K562 (cell line): ENCODE data around the gene CDC42EP3. TPM values are rescaled to one million over a fixed set of nuclear protein-coding genes. Genes with fewer than 3 reads are reported as not detected.

Experiments
- ATAC-seq: fragments of 200-7000 bp; cut with Tn5 transposase; 3 replicates; pipeline ENCODE4 v1.9.1; 2020; ENCODE audit warnings: moderate library complexity
- BruUV-seq: library from RNA; stranded (reverse); fragments of 400-500 nt; replicated peaks from 2 replicates; lab custom pipeline; 2021; lab: Mats Ljungman, UMichigan
- CTCF ChIA-PET: fragments of 300-600 bp; formaldehyde crosslinking; extraction: SDS; loops from one replicate; lab custom pipeline; 2021; ENCODE audit warnings: low intra/inter-chr PET ratio; lab: Yijun Ruan, JAX
- POLR2A ChIA-PET: fragments of 300-600, 350-650 bp; sonication (Branson Sonifier 250); formaldehyde crosslinking; extraction: SDS; loops from one replicate; lab custom pipeline; 2021; ENCODE audit warnings: antibody characterized with exemption, inconsistent platforms; lab: Yijun Ruan, JAX
- DNase-seq, 4 experiments: peaks; one replicate each; pipeline versions ENCODE4 v3.0.0 to v3.0.0-alpha.2; 2011 to 2018; ENCODE audit warnings: low spot score in 3 of 4, mixed read lengths in 3 of 4; ENCODE audit errors: extremely low read depth in 1 of 4
- FAIRE-seq: peaks from 2 replicates; lab custom pipeline; 2011; peaks lifted over from hg19 to GRCh38; lab: Jason Lieb, UNC
- H2AFZ ChIP-seq: 2 replicates; pipeline ENCODE4 v1.6.0; 2011; ENCODE audit warnings: low read depth, low read length, control low read depth, inconsistent platforms
- H3K27ac ChIP-seq: fragments of 200-600 bp; 3 replicates; pipeline ENCODE4 v1.8.0; 2011; ENCODE audit warnings: low read depth, mild to moderate bottlenecking, control low read depth, inconsistent platforms, low read length, moderate library complexity, mixed read lengths; ENCODE audit errors: extremely low read depth
- H3K27me3 ChIP-seq, 2 experiments: fragments of 300-600 bp in 1 of 2; 2 replicates in 1 of 2; 3 replicates in 1 of 2; pipeline versions ENCODE4 v1.6.0 to v1.8.0; 2011; ENCODE audit warnings: inconsistent platforms in 2 of 2, low read length in 2 of 2, mild to moderate bottlenecking in 1 of 2, mixed read lengths in 1 of 2, moderate library complexity in 1 of 2; ENCODE audit not compliant: control insufficient read depth in 2 of 2, insufficient read depth in 2 of 2
- H3K36me3 ChIP-seq: fragments of 300-600 bp; 3 replicates; pipeline ENCODE4 v1.8.0; 2011; ENCODE audit warnings: mild to moderate bottlenecking, low read length, inconsistent platforms; ENCODE audit not compliant: control insufficient read depth, insufficient read depth
- H3K4me1 ChIP-seq, 2 experiments: fragments of 200-600 bp in 1 of 2; replicated peaks in 1 of 2; 2 replicates in 1 of 2; 3 replicates in 1 of 2; pipeline versions ENCODE4 v1.5.1 to v1.8.0; 2011; ENCODE audit warnings: inconsistent platforms in 2 of 2, low read length in 2 of 2, mild to moderate bottlenecking in 1 of 2, mixed read lengths in 1 of 2, moderate library complexity in 1 of 2; ENCODE audit not compliant: control insufficient read depth in 2 of 2, insufficient read depth in 2 of 2
- H3K4me2 ChIP-seq: 2 replicates; pipeline ENCODE4 v1.6.1; 2011; ENCODE audit warnings: low read length, control low read depth, inconsistent platforms, mixed read lengths; ENCODE audit not compliant: insufficient read depth
- H3K4me3 ChIP-seq: fragments of 200-600 bp; sonication (generic), shearing (Covaris generic); 2 replicates; pipeline ENCODE4 v1.5.1; 2016; ENCODE audit warnings: control low read depth, inconsistent platforms
- H3K79me2 ChIP-seq: fragments of 200-600 bp; 3 replicates; pipeline ENCODE4 v1.8.0; 2011; ENCODE audit warnings: low read length, inconsistent platforms; ENCODE audit not compliant: control insufficient read depth, insufficient read depth
- H3K9ac ChIP-seq, 2 experiments: 2 replicates each; pipeline versions ENCODE4 v1.6.0 to v1.6.1; 2011; ENCODE audit warnings: low read depth in 2 of 2, low read length in 2 of 2, control low read depth in 1 of 2, inconsistent platforms in 1 of 2, mild to moderate bottlenecking in 1 of 2, mixed read lengths in 1 of 2; ENCODE audit not compliant: insufficient read depth in 1 of 2
- H3K9me1 ChIP-seq: one replicate; pipeline ENCODE4 v1.6.0; 2011; ENCODE audit warnings: inconsistent platforms, mild to moderate bottlenecking, low read length, moderate library complexity; ENCODE audit not compliant: control insufficient read depth, insufficient read depth
- H3K9me3 ChIP-seq: replicated peaks from 2 replicates; pipeline ENCODE4 v1.5.1; 2011; ENCODE audit warnings: low read depth, low read length, inconsistent platforms; ENCODE audit not compliant: control insufficient read depth, insufficient read depth
- H4K20me1 ChIP-seq: replicated peaks from 2 replicates; pipeline ENCODE4 v1.6.1; 2011; ENCODE audit warnings: low read length, inconsistent platforms, mixed read lengths; ENCODE audit not compliant: control insufficient read depth, insufficient read depth
- CAMTA2 ChIP-seq: fragments of 250-450 bp; sonication (Bioruptor Pico); conservative IDR thresholded peaks from 2 replicates; pipeline ENCODE4 v1.5.1; 2022
- DDX20 ChIP-seq: fragments of 450-650 bp; IDR thresholded peaks from 2 replicates; pipeline ENCODE4 v1.6.1; 2016; ENCODE audit warnings: missing genetic modification characterization, low read depth, mild to moderate bottlenecking, missing compliant biosample characterization, moderate library complexity
- GABPA ChIP-seq: fragments of 200-800 bp; sonication (Bioruptor generic); conservative IDR thresholded peaks from 2 replicates; pipeline ENCODE4 v1.6.1; 2016; ENCODE audit warnings: low read depth, missing genetic modification characterization, missing compliant biosample characterization
- PHF20 ChIP-seq: fragments of 450-650 bp; IDR thresholded peaks from 2 replicates; pipeline ENCODE4 v1.6.1; 2018; ENCODE audit not compliant: partially characterized antibody
- POLR2AphosphoS5 ChIP-seq: IDR thresholded peaks from 2 replicates; pipeline ENCODE4 v1.6.1; 2011; ENCODE audit warnings: mild to moderate bottlenecking, low read depth, low read length, moderate library complexity; ENCODE audit not compliant: control insufficient read depth, insufficient read depth
- SPI1 ChIP-seq: IDR thresholded peaks from 2 replicates; pipeline ENCODE4 v1.6.1; 2011; ENCODE audit warnings: low read depth, low read length, control low read depth, borderline replicate concordance
- TBL1XR1 ChIP-seq, 2 experiments: IDR thresholded peaks; 2 replicates each; pipeline ENCODE4 v1.6.1; 2012; ENCODE audit warnings: improper control_type of control experiment in 2 of 2, low read length in 2 of 2, mild to moderate bottlenecking in 1 of 2
- TRIM24 ChIP-seq, 2 experiments: fragments of 450-650 bp; IDR thresholded peaks; 2 replicates each; pipeline ENCODE4 v1.6.1; 2016
- XRCC5 ChIP-seq: fragments of 200-400 bp; formaldehyde crosslinking; IDR thresholded peaks from 2 replicates; pipeline ENCODE4 v1.6.1; 2017; ENCODE audit warnings: low read depth, mild to moderate bottlenecking, low read length
- ZNF274 ChIP-seq: IDR thresholded peaks from 2 replicates; pipeline ENCODE4 v1.6.1; 2011; ENCODE audit warnings: low read depth, mild to moderate bottlenecking, low read length, moderate library complexity, borderline replicate concordance
- ZNF75A ChIP-seq: fragments of 450-650 bp; formaldehyde crosslinking; IDR thresholded peaks from 2 replicates; pipeline ENCODE4 v1.4.0; 2020; ENCODE audit warnings: mild to moderate bottlenecking
- WGBS: fragments of 100-300 bp; shearing (Covaris generic); methylation state at CpG from one replicate; pipeline ENCODE4 v1.1.6; 2016; ENCODE audit warnings: low coverage, mixed read lengths; ENCODE audit not compliant: insufficient coverage; ENCODE audit errors: missing lambda C conversion rate; 5-methylcytosine and 5-hydroxymethylcytosine counted together
- in situ Hi-C: fragments of 300-500 bp; cut with MboI; formaldehyde crosslinking; loops from 4 replicates; pipeline ENCODE4 v1.15.0; 2018; ENCODE audit warnings: inconsistent platforms, mixed read lengths
- intact Hi-C: fragments of 100-400 bp; cut with micrococcal nuclease; formaldehyde crosslinking; loops from 2 replicates; pipeline ENCODE4 v1.14.2; 2022
- polyA plus RNA-seq, 8 experiments: library from polyadenylated mRNA; depleted of rRNA in 4 of 8; stranded (reverse) in 5 of 8; unstranded in 3 of 8; fragments of >200 nt; fragmentation: Nextera tagmentation in 2 of 8; fragmentation: Illumina TruSeq in 1 of 8; extraction: Ambion mirVana in 2 of 8; extraction: Trizol in 1 of 8; gene quantifications; 2 replicates each; pipeline versions ENCODE4 v1.2.1 to v1.2.3, GENCODE V29; 2011 to 2014; ENCODE audit warnings: inconsistent platforms in 1 of 8, missing spikeins in 1 of 8
- total RNA-seq, 7 experiments: library from RNA; depleted of rRNA in 6 of 7; stranded (reverse); fragments of >200 nt in 6 of 7; fragmentation: Illumina TruSeq in 2 of 7; extraction: Trizol in 2 of 7; gene quantifications; 2 replicates each; pipeline versions ENCODE4 v1.2.1 to v1.2.3, GENCODE V29; 2011 to 2021; ENCODE audit warnings: low replicate concordance in 1 of 7
- TF ChIP-seq, protein P1 (sequence below): fragments of 450-650 bp; conservative IDR thresholded peaks from 2 replicates; pipeline ENCODE4 v1.6.1; 2016; ENCODE audit warnings: missing genetic modification characterization, low read depth, mild to moderate bottlenecking, missing compliant biosample characterization, moderate library complexity
- TF ChIP-seq, protein P2 (sequence below): sonication (generic); formaldehyde crosslinking; IDR thresholded peaks from 2 replicates; pipeline ENCODE4 v1.8.1; 2023; ENCODE audit warnings: missing genetic modification reagents, mild to moderate bottlenecking, borderline replicate concordance
- TF ChIP-seq, protein P3 (sequence below): fragments of 450-650 bp; IDR thresholded peaks from 2 replicates; pipeline ENCODE4 v1.6.1; 2014; ENCODE audit warnings: low read depth, mild to moderate bottlenecking, moderate library complexity, borderline replicate concordance

CDC42EP3 gene
- total and polyA plus RNA-seq, 9 of the 15 experiments (the other 6 are each of a cell fraction or from before 2014, with no cell fraction given) = 0.72 to 6.4 (median 2.0) TPM

DNA sequence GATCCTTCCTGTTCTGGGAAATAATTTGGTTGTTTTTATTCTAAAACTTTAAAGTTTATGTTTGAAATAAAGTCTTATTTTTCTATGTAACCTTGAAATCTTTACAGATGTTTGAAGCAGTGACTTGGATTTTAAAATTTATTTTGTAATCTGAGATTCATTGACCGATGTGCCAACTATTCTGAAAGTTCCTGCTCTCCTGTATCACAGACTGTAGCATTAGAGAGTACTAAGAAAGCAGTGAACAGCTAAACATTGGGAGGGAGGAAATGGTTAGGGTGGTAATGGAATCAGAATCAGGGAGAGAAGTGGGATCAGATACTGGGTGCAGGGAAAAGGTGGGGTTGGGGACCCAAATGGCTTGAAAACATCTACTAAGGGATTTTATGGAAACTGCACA lies 69.9 kb downstream of the CDC42EP3 start (continued):
- TF ChIP-seq CAMTA2 (CRISPR knock-in tag) = no peak

DNA sequence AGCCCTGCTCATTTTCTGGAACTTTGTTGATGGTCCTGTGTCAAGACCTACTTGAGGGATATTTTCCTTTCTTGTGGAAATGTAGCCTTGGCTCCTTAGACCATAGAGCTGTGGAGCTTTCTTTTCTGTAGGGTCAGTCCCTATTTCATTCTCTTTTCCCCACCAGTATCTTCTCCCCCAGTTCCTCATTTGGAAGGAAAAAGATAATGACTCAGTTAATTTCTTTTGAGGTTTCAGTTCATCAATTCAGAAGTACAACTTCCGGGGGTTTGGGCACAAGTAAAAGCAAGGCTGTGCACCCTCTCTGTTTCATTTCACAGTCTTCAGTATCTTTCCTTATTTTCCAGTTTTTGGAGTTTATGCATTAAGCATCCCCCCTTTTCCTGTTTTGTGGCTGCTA lies 70.7 kb downstream of the CDC42EP3 start:
- intact Hi-C loops (no loop called here), in situ Hi-C loops (no loop called here)
- Histone ChIP-seq H3K4me3 (no peak overlapping the region), H3K27me3 (no peaks in the 10 kb centered on the region), H4K20me1 (no peaks in the 10 kb centered on the region), H2AFZ (no peak overlapping the region; the same call in 1 of the 2 replicates), H3K9ac (no peak overlapping the region), H3K4me2 (no peak overlapping the region), H3K9me3 (no peaks in the 10 kb centered on the region), H3K27ac (no peak overlapping the region), H3K4me1 (no peaks in the 10 kb centered on the region; a peak in 2 of 5 replicates), H3K79me2 (no peaks in the 10 kb centered on the region), H3K36me3 (no peaks in the 10 kb centered on the region), H3K9me1 (no peaks in the 10 kb centered on the region)
- WGBS = 13% methylated on average over 1 of the region's 1 CpG
- no peak for ATAC-seq
- BruUV-seq = no TSS peak
- POLR2A ChIA-PET = interaction anchor here (0.8 kb wide), 1 partner anchor 9 kb away, joined by 3 read pairs; no protein-coding TSS in a partner anchor
- FAIRE-seq = no peak
- DNase-seq = no peak
- CTCF ChIA-PET = no interaction called here
- TF ChIP-seq TBL1XR1 (IDR thresholded peaks at IDR 0.05; ENCODE audit: low read length in 2 of 2) = no peak
- TF ChIP-seq XRCC5 = no peak
- TF ChIP-seq ZNF274 = no peak
- TF ChIP-seq PHF20 = no peak
- TF ChIP-seq, protein P1, sequence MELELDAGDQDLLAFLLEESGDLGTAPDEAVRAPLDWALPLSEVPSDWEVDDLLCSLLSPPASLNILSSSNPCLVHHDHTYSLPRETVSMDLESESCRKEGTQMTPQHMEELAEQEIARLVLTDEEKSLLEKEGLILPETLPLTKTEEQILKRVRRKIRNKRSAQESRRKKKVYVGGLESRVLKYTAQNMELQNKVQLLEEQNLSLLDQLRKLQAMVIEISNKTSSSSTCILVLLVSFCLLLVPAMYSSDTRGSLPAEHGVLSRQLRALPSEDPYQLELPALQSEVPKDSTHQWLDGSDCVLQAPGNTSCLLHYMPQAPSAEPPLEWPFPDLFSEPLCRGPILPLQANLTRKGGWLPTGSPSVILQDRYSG = no peak
- no peak for TF ChIP-seq POLR2AphosphoS5
- TF ChIP-seq SPI1 = peak; percentile 72; the same call in 1 of the 2 replicates
- TF ChIP-seq TRIM24 (IDR thresholded peaks at IDR 0.05) = no peak
- TF ChIP-seq ZNF75A = no peak
- no peak for TF ChIP-seq DDX20 (tag)
- TF ChIP-seq, protein P2, sequence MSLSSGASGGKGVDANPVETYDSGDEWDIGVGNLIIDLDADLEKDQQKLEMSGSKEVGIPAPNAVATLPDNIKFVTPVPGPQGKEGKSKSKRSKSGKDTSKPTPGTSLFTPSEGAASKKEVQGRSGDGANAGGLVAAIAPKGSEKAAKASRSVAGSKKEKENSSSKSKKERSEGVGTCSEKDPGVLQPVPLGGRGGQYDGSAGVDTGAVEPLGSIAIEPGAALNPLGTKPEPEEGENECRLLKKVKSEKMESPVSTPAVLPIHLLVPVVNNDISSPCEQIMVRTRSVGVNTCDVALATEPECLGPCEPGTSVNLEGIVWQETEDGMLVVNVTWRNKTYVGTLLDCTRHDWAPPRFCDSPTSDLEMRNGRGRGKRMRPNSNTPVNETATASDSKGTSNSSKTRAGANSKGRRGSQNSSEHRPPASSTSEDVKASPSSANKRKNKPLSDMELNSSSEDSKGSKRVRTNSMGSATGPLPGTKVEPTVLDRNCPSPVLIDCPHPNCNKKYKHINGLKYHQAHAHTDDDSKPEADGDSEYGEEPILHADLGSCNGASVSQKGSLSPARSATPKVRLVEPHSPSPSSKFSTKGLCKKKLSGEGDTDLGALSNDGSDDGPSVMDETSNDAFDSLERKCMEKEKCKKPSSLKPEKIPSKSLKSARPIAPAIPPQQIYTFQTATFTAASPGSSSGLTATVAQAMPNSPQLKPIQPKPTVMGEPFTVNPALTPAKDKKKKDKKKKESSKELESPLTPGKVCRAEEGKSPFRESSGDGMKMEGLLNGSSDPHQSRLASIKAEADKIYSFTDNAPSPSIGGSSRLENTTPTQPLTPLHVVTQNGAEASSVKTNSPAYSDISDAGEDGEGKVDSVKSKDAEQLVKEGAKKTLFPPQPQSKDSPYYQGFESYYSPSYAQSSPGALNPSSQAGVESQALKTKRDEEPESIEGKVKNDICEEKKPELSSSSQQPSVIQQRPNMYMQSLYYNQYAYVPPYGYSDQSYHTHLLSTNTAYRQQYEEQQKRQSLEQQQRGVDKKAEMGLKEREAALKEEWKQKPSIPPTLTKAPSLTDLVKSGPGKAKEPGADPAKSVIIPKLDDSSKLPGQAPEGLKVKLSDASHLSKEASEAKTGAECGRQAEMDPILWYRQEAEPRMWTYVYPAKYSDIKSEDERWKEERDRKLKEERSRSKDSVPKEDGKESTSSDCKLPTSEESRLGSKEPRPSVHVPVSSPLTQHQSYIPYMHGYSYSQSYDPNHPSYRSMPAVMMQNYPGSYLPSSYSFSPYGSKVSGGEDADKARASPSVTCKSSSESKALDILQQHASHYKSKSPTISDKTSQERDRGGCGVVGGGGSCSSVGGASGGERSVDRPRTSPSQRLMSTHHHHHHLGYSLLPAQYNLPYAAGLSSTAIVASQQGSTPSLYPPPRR (CRISPR knock-in tag) = no peak
- TF ChIP-seq, protein P3, sequence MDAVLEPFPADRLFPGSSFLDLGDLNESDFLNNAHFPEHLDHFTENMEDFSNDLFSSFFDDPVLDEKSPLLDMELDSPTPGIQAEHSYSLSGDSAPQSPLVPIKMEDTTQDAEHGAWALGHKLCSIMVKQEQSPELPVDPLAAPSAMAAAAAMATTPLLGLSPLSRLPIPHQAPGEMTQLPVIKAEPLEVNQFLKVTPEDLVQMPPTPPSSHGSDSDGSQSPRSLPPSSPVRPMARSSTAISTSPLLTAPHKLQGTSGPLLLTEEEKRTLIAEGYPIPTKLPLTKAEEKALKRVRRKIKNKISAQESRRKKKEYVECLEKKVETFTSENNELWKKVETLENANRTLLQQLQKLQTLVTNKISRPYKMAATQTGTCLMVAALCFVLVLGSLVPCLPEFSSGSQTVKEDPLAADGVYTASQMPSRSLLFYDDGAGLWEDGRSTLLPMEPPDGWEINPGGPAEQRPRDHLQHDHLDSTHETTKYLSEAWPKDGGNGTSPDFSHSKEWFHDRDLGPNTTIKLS = no peak
- TF ChIP-seq GABPA (tag) = 0 out of 2 replicates have a peak, but pooled peaks have one; percentile 31
